HEK293 (cell line): ENCODE results near the gene PGBD1.

Experiments used
- ZNF274 ChIP-seq, 2 experiments: fragments of 200-500 bp in 1 of 2; fragments of 450-650 bp in 1 of 2; sonication (Bioruptor generic) in 1 of 2; formaldehyde crosslinking in 1 of 2; IDR thresholded peaks; 2 replicates each; pipeline versions ENCODE4 v1.5.1 to v1.6.1; 2014 to 2016; ENCODE audit warnings: borderline replicate concordance in 1 of 2, inconsistent platforms in 1 of 2, low read length in 1 of 2, missing biosample characterization in 1 of 2, missing genetic modification characterization in 1 of 2
- ZNF426 ChIP-seq: fragments of 450-650 bp; formaldehyde crosslinking; IDR thresholded peaks from 2 replicates; pipeline ENCODE4 v1.5.1; 2017; ENCODE audit warnings: missing biosample characterization, missing genetic modification characterization, mild to moderate bottlenecking, inconsistent platforms, moderate library complexity
- TF ChIP-seq, protein P1 (sequence below): fragments of 450-650 bp; formaldehyde crosslinking; IDR thresholded peaks from 2 replicates; pipeline ENCODE4 v1.5.1; 2016; ENCODE audit warnings: missing biosample characterization, missing genetic modification characterization

DNA sequence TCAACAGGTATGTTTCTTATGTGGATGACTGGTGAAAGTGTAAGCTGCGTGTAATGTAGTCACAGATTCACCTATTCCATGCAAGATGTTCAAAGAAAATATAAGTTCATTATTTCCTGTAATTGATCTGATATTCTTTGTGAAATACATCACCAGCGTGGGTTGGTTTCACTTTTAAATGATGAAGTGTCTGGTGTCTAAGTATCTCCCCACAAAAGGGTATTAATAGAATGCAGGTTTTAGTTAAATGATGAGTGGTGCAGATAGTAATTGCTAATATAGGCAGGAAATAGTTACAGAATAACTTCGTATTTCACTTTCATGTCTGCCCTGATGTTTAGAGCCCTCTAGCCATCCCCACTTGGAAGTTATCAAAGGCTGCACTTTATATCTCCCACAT, 22.2 kb downstream of the PGBD1 start:
- TF ChIP-seq, protein P1, sequence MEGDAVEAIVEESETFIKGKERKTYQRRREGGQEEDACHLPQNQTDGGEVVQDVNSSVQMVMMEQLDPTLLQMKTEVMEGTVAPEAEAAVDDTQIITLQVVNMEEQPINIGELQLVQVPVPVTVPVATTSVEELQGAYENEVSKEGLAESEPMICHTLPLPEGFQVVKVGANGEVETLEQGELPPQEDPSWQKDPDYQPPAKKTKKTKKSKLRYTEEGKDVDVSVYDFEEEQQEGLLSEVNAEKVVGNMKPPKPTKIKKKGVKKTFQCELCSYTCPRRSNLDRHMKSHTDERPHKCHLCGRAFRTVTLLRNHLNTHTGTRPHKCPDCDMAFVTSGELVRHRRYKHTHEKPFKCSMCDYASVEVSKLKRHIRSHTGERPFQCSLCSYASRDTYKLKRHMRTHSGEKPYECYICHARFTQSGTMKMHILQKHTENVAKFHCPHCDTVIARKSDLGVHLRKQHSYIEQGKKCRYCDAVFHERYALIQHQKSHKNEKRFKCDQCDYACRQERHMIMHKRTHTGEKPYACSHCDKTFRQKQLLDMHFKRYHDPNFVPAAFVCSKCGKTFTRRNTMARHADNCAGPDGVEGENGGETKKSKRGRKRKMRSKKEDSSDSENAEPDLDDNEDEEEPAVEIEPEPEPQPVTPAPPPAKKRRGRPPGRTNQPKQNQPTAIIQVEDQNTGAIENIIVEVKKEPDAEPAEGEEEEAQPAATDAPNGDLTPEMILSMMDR = no peak
- TF ChIP-seq ZNF426 (tag by site-specific recombination) = no peak
- TF ChIP-seq ZNF274 (IDR thresholded peaks at IDR 0.05; ENCODE audit: low read length) = no peak
- no peak for TF ChIP-seq ZNF274 (tag by site-specific recombination; IDR thresholded peaks at IDR 0.05; ENCODE audit: borderline replicate concordance)
